PC-3 (cell line): ENCODE results near the gene REPS2.

ENCODE experiments used
- CTCF ChIP-seq: fragments of 300-600 bp; sonication (generic); conservative IDR thresholded peaks from 2 replicates; pipeline ENCODE4 v1.5.1; 2017; ENCODE audit warnings: antibody characterized with exemption, low read depth, mild to moderate bottlenecking, low read length
- EZH2 ChIP-seq: fragments of 300-600 bp; sonication (generic); IDR thresholded peaks from one replicate; pipeline ENCODE4 v1.6.1; 2017; ENCODE audit warnings: antibody characterized with exemption, mild to moderate bottlenecking, low read length; ENCODE audit not compliant: unreplicated experiment

GRCh38 chrX:17167915-17168314, 221.5 kb downstream of the REPS2 start:
- no peak for TF ChIP-seq EZH2
- no peak for TF ChIP-seq CTCF
